Gastrocnemius medialis (tissue), 4 donors: Measurements from ENCODE around the gene ZYX. TPM values are rescaled to one million over a fixed set of nuclear protein-coding genes. Genes with fewer than 3 reads are reported as not detected.
"Not testable (repeated sequence)": the region's sequence is repeated elsewhere in the genome, so short reads cannot be mapped to it uniquely, and the experiment has no call there.

Experiments used
- ATAC-seq, 2 donors: fragments of 150-250 bp; one replicate each; pipeline ENCODE4 v1.9.1; 2016
- DNase-seq, 2 donors: peaks; one replicate each; pipeline ENCODE4 v3.0.0-alpha.2; 2019
- H3K27ac ChIP-seq, 4 donors: fragments of 200-600 bp; sonication (generic); 1 replicate in 1 of 4; 2 replicates in 3 of 4; pipeline ENCODE4 v1.5.1; 2016 to 2018; ENCODE audit warnings: mild to moderate bottlenecking in 2 of 4, moderate library complexity in 1 of 4
- H3K27me3 ChIP-seq, 3 donors: fragments of 200-600 bp; sonication (generic) in 2 of 3; 1 replicate in 1 of 3; 2 replicates in 2 of 3; pipeline versions ENCODE4 v1.5.1 to v1.6.0; 2016 to 2019; ENCODE audit warnings: mild to moderate bottlenecking in 1 of 3, moderate library complexity in 1 of 3
- H3K36me3 ChIP-seq, 2 donors: fragments of 200-600 bp; sonication (generic) in 1 of 2; one replicate each; pipeline ENCODE4 v1.5.1; 2017 to 2018
- H3K4me1 ChIP-seq, 2 donors: fragments of 200-600 bp; sonication (generic) in 1 of 2; one replicate each; pipeline ENCODE4 v1.5.1; 2016 to 2017; ENCODE audit warnings: mild to moderate bottlenecking in 2 of 2
- H3K4me3 ChIP-seq, 4 donors: fragments of 200-600 bp; sonication (generic) in 3 of 4; 1 replicate in 1 of 4; 2 replicates in 3 of 4; pipeline ENCODE4 v1.5.1; 2016 to 2019; ENCODE audit warnings: mild to moderate bottlenecking in 2 of 4
- H3K9me3 ChIP-seq, 3 donors: fragments of 200-600 bp; sonication (generic) in 2 of 3; 1 replicate in 1 of 3; 2 replicates in 2 of 3; pipeline ENCODE4 v1.5.1; 2016 to 2019
- CTCF ChIP-seq, 5 experiments: fragments of 450-650 bp in 3 of 5; fragments of 200-600 bp in 2 of 5; sonication (generic) in 2 of 5; IDR thresholded peaks in 4 of 5; conservative IDR thresholded peaks in 1 of 5; 1 replicate in 4 of 5; 2 replicates in 1 of 5; pipeline ENCODE4 v1.5.1; 2016 to 2019; ENCODE audit warnings: antibody characterized with exemption in 5 of 5, mild to moderate bottlenecking in 3 of 5, moderate library complexity in 3 of 5
- POLR2A ChIP-seq, 2 donors: fragments of 450-650 bp; IDR thresholded peaks; one replicate each; pipeline ENCODE4 v1.6.1; 2017; ENCODE audit warnings: antibody characterized with exemption in 2 of 2, mild to moderate bottlenecking in 2 of 2, moderate library complexity in 2 of 2
- in situ Hi-C, 4 donors: fragments of 200-750 bp; cut with MboI; loops; one replicate each; pipeline versions ENCODE4 v1.15.0 to v1.8.0; 2017; ENCODE audit warnings: low sequenced_read_pairs in 4 of 4
- intact Hi-C: fragments of 100-400 bp; cut with DNase I; formaldehyde crosslinking; loops from one replicate; pipeline ENCODE4 v1.15.1; 2023; ENCODE audit warnings: low total_unique reads
- total RNA-seq, 4 donors: library from RNA; depleted of rRNA; stranded (reverse); fragments of >200 nt; gene quantifications; one replicate each; pipeline versions ENCODE4 v1.1.0 to v1.2.3, GENCODE V29; 2016

ZYX gene
- total RNA-seq, 4 donors from 2014 or later = 27.1 to 81.8 (median 43.2) TPM

- Histone ChIP-seq H3K36me3 (peaks cover 0 to 56% of the 10 kb centered on the region in 2 donors), H3K27ac (peak overlapping the region in 1 of 4 donors; percentile 79), H3K9me3 (no peaks in the 10 kb centered on the region), H3K27me3 (no peaks in the 10 kb centered on the region), H3K4me3 (no peak overlapping the region), H3K4me1 (peaks cover 24 to 44% of the 10 kb centered on the region in 2 donors)
- in situ Hi-C loops (no loop called here), intact Hi-C loops (loop anchor here (10.0 kb wide), 1 partner anchor 515 kb away; the partner anchor contains the start of gene TCAF1)
- DNase-seq = no peak
- no peak for TF ChIP-seq CTCF (IDR thresholded peaks at IDR 0.05 in 4 of 5, conservative IDR thresholded peaks at IDR 0.05 in 1 of 5)
- ATAC-seq = no peak
Observed at GRCh38 chr7:143389316-143390103, 8.4 kb downstream of the ZYX start.

- Histone ChIP-seq H3K36me3 (peaks cover 0 to 56% of the 10 kb centered on the region in 2 donors), H3K27ac (peak overlapping the region in 2 of 4 donors; percentile 74 to 79), H3K4me3 (no peak overlapping the region), H3K27me3 (no peaks in the 10 kb centered on the region), H3K4me1 (peaks cover 17 to 42% of the 10 kb centered on the region in 2 donors), H3K9me3 (no peaks in the 10 kb centered on the region)
- intact Hi-C loops (no loop called here), in situ Hi-C loops (no loop called here)
- DNase-seq (no peak), ATAC-seq (no peak)
- TF ChIP-seq POLR2A (IDR thresholded peaks at IDR 0.05) (no peak), CTCF (IDR thresholded peaks at IDR 0.05 in 4 of 5, conservative IDR thresholded peaks at IDR 0.05 in 1 of 5) (no peak)
Observed at GRCh38 chr7:143390104-143390772, 9.1 kb downstream of the ZYX start.

- in situ Hi-C loops (no loop called here), intact Hi-C loops (no loop called here)
- ATAC-seq = no peak
- no peak for DNase-seq
- no peak for TF ChIP-seq POLR2A (IDR thresholded peaks at IDR 0.05)
- no peak for TF ChIP-seq CTCF (IDR thresholded peaks at IDR 0.05 in 4 of 5, conservative IDR thresholded peaks at IDR 0.05 in 1 of 5)
- Histone ChIP-seq H3K4me3 (no peak overlapping the region), H3K27me3 (no peaks in the 10 kb centered on the region), H3K36me3 (peaks cover 0 to 56% of the 10 kb centered on the region in 2 donors), H3K27ac (peak overlapping the region; percentile 70 to 79 (median 76)), H3K9me3 (no peaks in the 10 kb centered on the region), H3K4me1 (peaks cover 19 to 38% of the 10 kb centered on the region in 2 donors)
Observed at GRCh38 chr7:143390773-143391317, 9.7 kb downstream of the ZYX start.

GRCh38 chr7:143391462-143392404 is 10.6 kb downstream of the ZYX start:
- DNase-seq (peak in 1 of 2 donors; percentile 60), ATAC-seq (peak; percentile 52 to 55)
- intact Hi-C loops = no loop called here
- H3K27ac ChIP-seq = peak overlapping the region; percentile 70 to 79 (median 76)
- peaks cover 0 to 56% of the 10 kb centered on the region in 2 donors for H3K36me3 ChIP-seq
- H3K4me1 ChIP-seq = peaks cover 16 to 34% of the 10 kb centered on the region in 2 donors
- H3K27me3 ChIP-seq = no peaks in the 10 kb centered on the region
- no peak overlapping the region for H3K4me3 ChIP-seq
- in situ Hi-C loops = no loop called here
- TF ChIP-seq POLR2A (IDR thresholded peaks at IDR 0.05) (no peak), CTCF (IDR thresholded peaks at IDR 0.05 in 4 of 5, conservative IDR thresholded peaks at IDR 0.05 in 1 of 5) (no peak)
- H3K9me3 ChIP-seq = no peaks in the 10 kb centered on the region

- intact Hi-C loops, H3K4me3 ChIP-seq, DNase-seq, in situ Hi-C loops, H3K9me3 ChIP-seq, ATAC-seq, H3K27me3 ChIP-seq: not testable (repeated sequence)
- Histone ChIP-seq H3K4me1 (peaks cover 16 to 34% of the 10 kb centered on the region in 2 donors), H3K36me3 (peaks cover 0 to 53% of the 10 kb centered on the region in 2 donors), H3K27ac (peak overlapping the region; percentile 70 to 79 (median 76))
Observed at GRCh38 chr7:143392427-143392826, 11.3 kb downstream of the ZYX start.
